Central memory CD8-positive, alpha-beta T cell (primary cell): ENCODE results near the gene ITCH.
"Not testable (repeated sequence)": the region's sequence is repeated elsewhere in the genome, so short reads cannot be mapped to it uniquely, and the experiment has no call there.

Experiments
- ATAC-seq: fragments of 150-1000 bp; cut with Tn5 transposase; replicated peaks from 2 replicates; pipeline ENCODE4 v1.10.0; 2022; ENCODE audit warnings: mild to moderate bottlenecking, moderate FRiP score, moderate number of reproducible peaks; ENCODE audit not compliant: poor library complexity, severe bottlenecking; ENCODE audit errors: extremely low read depth
- DNase-seq, 2 donors: peaks; one replicate each; pipeline ENCODE4 v3.0.0; 2021; ENCODE audit warnings: low spot score in 2 of 2
- H3K27ac Mint-ChIP-seq: one replicate; pipeline ENCODE4 v1.8.0; 2022; ENCODE audit warnings: low read depth, mild to moderate bottlenecking, moderate library complexity, mixed read lengths
- H3K27me3 Mint-ChIP-seq: one replicate; pipeline ENCODE4 v1.8.0; 2022; ENCODE audit warnings: mixed read lengths
- H3K36me3 Mint-ChIP-seq: one replicate; pipeline ENCODE4 v1.8.0; 2022; ENCODE audit warnings: mild to moderate bottlenecking, moderate library complexity, mixed read lengths; ENCODE audit not compliant: insufficient read depth
- H3K4me1 Mint-ChIP-seq: one replicate; pipeline ENCODE4 v1.8.0; 2022; ENCODE audit warnings: mixed read lengths
- H3K4me3 Mint-ChIP-seq: one replicate; pipeline ENCODE4 v1.8.0; 2022; ENCODE audit warnings: mild to moderate bottlenecking, moderate library complexity, mixed read lengths
- H3K9me3 Mint-ChIP-seq: one replicate; pipeline ENCODE4 v1.8.0; 2022; ENCODE audit warnings: mixed read lengths

The ITCH gene

GRCh38 chr20:34332262-34332920 lies 30.7 kb upstream of the ITCH start:
- H3K36me3 Mint-ChIP-seq: no peaks in the 10 kb centered on the region

GRCh38 chr20:34333786-34334185 lies 29.3 kb upstream of the ITCH start:
- H3K9me3 Mint-ChIP-seq: no peaks in the 10 kb centered on the region
- peaks cover 5% of the 10 kb centered on the region for H3K36me3 Mint-ChIP-seq
- ATAC-seq: no peak
- DNase-seq: no peak
- peaks cover 26% of the 10 kb centered on the region for H3K4me1 Mint-ChIP-seq
- H3K4me3 Mint-ChIP-seq: no peak overlapping the region
- peak overlapping the region; percentile 57 for H3K27ac Mint-ChIP-seq
- no peaks in the 10 kb centered on the region for H3K27me3 Mint-ChIP-seq

More at GRCh38 chr20:34332262-34332920, 30.7 kb upstream of the ITCH start:
- no peak for DNase-seq
- Mint-ChIP-seq H3K4me3 (no peak overlapping the region), H3K27ac (peak overlapping the region; percentile 44), H3K9me3 (no peaks in the 10 kb centered on the region), H3K27me3 (no peaks in the 10 kb centered on the region), H3K4me1 (peaks cover 12% of the 10 kb centered on the region)
- no peak for ATAC-seq

GRCh38 chr20:34334654-34335407 lies 28.2 kb upstream of the ITCH start:
- Mint-ChIP-seq H3K36me3 (peaks cover 8% of the 10 kb centered on the region), H3K4me1 (peaks cover 31% of the 10 kb centered on the region), H3K9me3 (no peaks in the 10 kb centered on the region), H3K27me3 (no peaks in the 10 kb centered on the region), H3K27ac (peak overlapping the region; percentile 57), H3K4me3 (no peak overlapping the region)
- ATAC-seq: no peak
- no peak for DNase-seq

GRCh38 chr20:34337544-34337943 lies 25.5 kb upstream of the ITCH start:
- no peaks in the 10 kb centered on the region for H3K27me3 Mint-ChIP-seq
- peaks cover 36% of the 10 kb centered on the region for H3K4me1 Mint-ChIP-seq
- peak overlapping the region; percentile 77 for H3K4me3 Mint-ChIP-seq
- ATAC-seq (no peak), DNase-seq (no peak)
- peak overlapping the region; percentile 89 for H3K27ac Mint-ChIP-seq
- peaks cover 8% of the 10 kb centered on the region for H3K36me3 Mint-ChIP-seq
- H3K9me3 Mint-ChIP-seq: no peaks in the 10 kb centered on the region

- peak overlapping the region; percentile 89 for H3K27ac Mint-ChIP-seq
These were observed 24.9 kb upstream of the ITCH start for GRCh38 chr20:34337982-34338726.

GRCh38 chr20:34340726-34341125 lies 22.3 kb upstream of the ITCH start:
- not testable (repeated sequence) for H3K4me3 Mint-ChIP-seq, H3K9me3 Mint-ChIP-seq, H3K27me3 Mint-ChIP-seq, H3K27ac Mint-ChIP-seq, ATAC-seq, H3K36me3 Mint-ChIP-seq, DNase-seq
- H3K4me1 Mint-ChIP-seq: peaks cover 34% of the 10 kb centered on the region

More at GRCh38 chr20:34337982-34338726, 24.9 kb upstream of the ITCH start:
- H3K9me3 Mint-ChIP-seq: no peaks in the 10 kb centered on the region
- peaks cover 36% of the 10 kb centered on the region for H3K4me1 Mint-ChIP-seq
- peak overlapping the region; percentile 77 for H3K4me3 Mint-ChIP-seq
- H3K36me3 Mint-ChIP-seq: peaks cover 8% of the 10 kb centered on the region
- ATAC-seq (peak; percentile 91), DNase-seq (peak in 1 of 2 donors; percentile 49)
- no peaks in the 10 kb centered on the region for H3K27me3 Mint-ChIP-seq

- not testable (repeated sequence) for H3K27me3 Mint-ChIP-seq, H3K4me3 Mint-ChIP-seq, H3K27ac Mint-ChIP-seq, DNase-seq, H3K9me3 Mint-ChIP-seq, ATAC-seq, H3K36me3 Mint-ChIP-seq
- H3K4me1 Mint-ChIP-seq: peaks cover 30% of the 10 kb centered on the region
These were observed 21.9 kb upstream of the ITCH start for GRCh38 chr20:34341199-34341598.

GRCh38 chr20:34343458-34344211 lies 19.4 kb upstream of the ITCH start:
- DNase-seq (no peak), ATAC-seq (no peak)
- no peak overlapping the region for H3K4me3 Mint-ChIP-seq
- H3K9me3 Mint-ChIP-seq: no peaks in the 10 kb centered on the region
- peak overlapping the region; percentile 75 for H3K27ac Mint-ChIP-seq
- H3K36me3 Mint-ChIP-seq: peaks cover 4% of the 10 kb centered on the region
- H3K4me1 Mint-ChIP-seq: peaks cover 17% of the 10 kb centered on the region
- H3K27me3 Mint-ChIP-seq: no peaks in the 10 kb centered on the region

GRCh38 chr20:34344238-34344637 lies 18.8 kb upstream of the ITCH start:
- H3K36me3 Mint-ChIP-seq: no peaks in the 10 kb centered on the region
- ATAC-seq: no peak
- no peaks in the 10 kb centered on the region for H3K27me3 Mint-ChIP-seq
- peaks cover 12% of the 10 kb centered on the region for H3K4me1 Mint-ChIP-seq
- no peak for DNase-seq
- no peaks in the 10 kb centered on the region for H3K9me3 Mint-ChIP-seq
- no peak overlapping the region for H3K4me3 Mint-ChIP-seq
- peak overlapping the region; percentile 75 for H3K27ac Mint-ChIP-seq

GRCh38 chr20:34345402-34345736 lies 17.7 kb upstream of the ITCH start:
- no peaks in the 10 kb centered on the region for H3K36me3 Mint-ChIP-seq
- DNase-seq (no peak), ATAC-seq (no peak)
- H3K27me3 Mint-ChIP-seq: no peaks in the 10 kb centered on the region
- no peak overlapping the region for H3K27ac Mint-ChIP-seq
- no peaks in the 10 kb centered on the region for H3K9me3 Mint-ChIP-seq
- no peak overlapping the region for H3K4me3 Mint-ChIP-seq
- H3K4me1 Mint-ChIP-seq: peaks cover 12% of the 10 kb centered on the region

- not testable (repeated sequence) for ATAC-seq, H3K4me3 Mint-ChIP-seq, H3K27ac Mint-ChIP-seq, H3K9me3 Mint-ChIP-seq, H3K27me3 Mint-ChIP-seq, H3K36me3 Mint-ChIP-seq, DNase-seq
- peaks cover 12% of the 10 kb centered on the region for H3K4me1 Mint-ChIP-seq
These were observed 17.1 kb upstream of the ITCH start for GRCh38 chr20:34345839-34346532.

- not testable (repeated sequence) for ATAC-seq
These were observed 16.6 kb upstream of the ITCH start for GRCh38 chr20:34346533-34346865.

More at GRCh38 chr20:34346533-34346865, 16.6 kb upstream of the ITCH start:
- DNase-seq, H3K36me3 Mint-ChIP-seq, H3K4me3 Mint-ChIP-seq, H3K9me3 Mint-ChIP-seq, H3K27me3 Mint-ChIP-seq, H3K27ac Mint-ChIP-seq: not testable (repeated sequence)
- peaks cover 12% of the 10 kb centered on the region for H3K4me1 Mint-ChIP-seq
